Sigmoid colon (tissue), 4 donors: Measurements from ENCODE around the gene PXDN.

Experiments
- EP300 ChIP-seq, 4 donors: sonication (generic); formaldehyde crosslinking; IDR thresholded peaks; one replicate each; pipeline ENCODE4 v1.6.1; 2017; ENCODE audit warnings: antibody characterized with exemption in 4 of 4
- POLR2A ChIP-seq, 2 donors: fragments of 450-650 bp; IDR thresholded peaks; one replicate each; pipeline ENCODE4 v1.6.1; 2016; ENCODE audit warnings: antibody characterized with exemption in 2 of 2, mild to moderate bottlenecking in 2 of 2, moderate library complexity in 2 of 2
- POLR2AphosphoS5 ChIP-seq, 4 donors: sonication (generic); formaldehyde crosslinking; IDR thresholded peaks; one replicate each; pipeline ENCODE4 v1.6.1; 2017; ENCODE audit warnings: antibody characterized with exemption in 4 of 4
- TF ChIP-seq, protein P1 (sequence below), 4 experiments: fragments of 450-650 bp in 3 of 4; fragments of 200-600 bp in 1 of 4; IDR thresholded peaks; one replicate each; pipeline ENCODE4 v1.5.1; 2016 to 2019; ENCODE audit warnings: antibody characterized with exemption in 4 of 4, mild to moderate bottlenecking in 3 of 4, moderate library complexity in 2 of 4

DNA sequence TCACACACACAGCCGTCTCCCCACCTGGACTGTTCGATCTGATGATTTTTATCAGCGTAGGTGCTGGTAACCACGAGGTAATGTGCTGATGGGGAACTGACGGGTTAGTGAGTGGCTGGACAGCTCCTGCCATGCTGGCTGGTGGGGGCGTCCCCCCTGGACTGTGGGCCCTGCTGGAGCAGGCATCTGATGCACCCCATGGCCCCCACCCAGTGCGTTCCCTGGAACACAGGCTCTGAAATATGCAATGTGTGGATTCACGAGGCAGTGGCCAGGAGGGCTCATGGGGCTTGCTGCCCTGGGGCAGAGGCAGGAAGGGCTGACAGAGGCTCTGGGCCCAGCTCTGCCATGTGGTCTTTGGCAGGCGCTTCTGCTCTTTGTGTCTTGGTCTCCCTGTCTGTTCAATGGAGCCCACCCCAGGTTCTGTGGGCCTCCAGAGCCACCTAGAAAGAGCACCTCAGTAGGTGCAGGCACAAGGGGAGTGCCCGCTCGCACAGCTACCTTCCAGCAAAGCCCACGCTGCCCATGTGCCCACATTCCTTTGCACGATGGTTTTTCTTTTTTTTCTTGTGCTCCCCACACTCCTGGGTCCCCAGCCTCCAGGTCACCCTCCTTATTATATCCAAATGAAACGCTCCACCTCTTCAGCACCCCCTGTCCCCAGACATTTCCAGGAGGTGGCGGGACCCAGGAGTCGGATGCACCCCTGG is 10.3 kb upstream of the PXDN start:
- TF ChIP-seq, protein P1, sequence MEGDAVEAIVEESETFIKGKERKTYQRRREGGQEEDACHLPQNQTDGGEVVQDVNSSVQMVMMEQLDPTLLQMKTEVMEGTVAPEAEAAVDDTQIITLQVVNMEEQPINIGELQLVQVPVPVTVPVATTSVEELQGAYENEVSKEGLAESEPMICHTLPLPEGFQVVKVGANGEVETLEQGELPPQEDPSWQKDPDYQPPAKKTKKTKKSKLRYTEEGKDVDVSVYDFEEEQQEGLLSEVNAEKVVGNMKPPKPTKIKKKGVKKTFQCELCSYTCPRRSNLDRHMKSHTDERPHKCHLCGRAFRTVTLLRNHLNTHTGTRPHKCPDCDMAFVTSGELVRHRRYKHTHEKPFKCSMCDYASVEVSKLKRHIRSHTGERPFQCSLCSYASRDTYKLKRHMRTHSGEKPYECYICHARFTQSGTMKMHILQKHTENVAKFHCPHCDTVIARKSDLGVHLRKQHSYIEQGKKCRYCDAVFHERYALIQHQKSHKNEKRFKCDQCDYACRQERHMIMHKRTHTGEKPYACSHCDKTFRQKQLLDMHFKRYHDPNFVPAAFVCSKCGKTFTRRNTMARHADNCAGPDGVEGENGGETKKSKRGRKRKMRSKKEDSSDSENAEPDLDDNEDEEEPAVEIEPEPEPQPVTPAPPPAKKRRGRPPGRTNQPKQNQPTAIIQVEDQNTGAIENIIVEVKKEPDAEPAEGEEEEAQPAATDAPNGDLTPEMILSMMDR (IDR thresholded peaks at IDR 0.05), result no peak
- TF ChIP-seq EP300 (IDR thresholded peaks at IDR 0.05), result no peak
- TF ChIP-seq POLR2A (IDR thresholded peaks at IDR 0.05), result no peak
- TF ChIP-seq POLR2AphosphoS5 (IDR thresholded peaks at IDR 0.05), result no peak
